HPDE6-E6E7 (cell line): ENCODE measurements around the gene RHOH.
"Not testable (repeated sequence)": the region's sequence is repeated elsewhere in the genome, so short reads cannot be mapped to it uniquely, and the experiment has no call there.

Experiments
- DNase-seq: peaks from one replicate; pipeline ENCODE4 v3.0.0; 2011; ENCODE audit warnings: missing footprints; ENCODE audit errors: extremely low spot score

The RHOH gene

DNA sequence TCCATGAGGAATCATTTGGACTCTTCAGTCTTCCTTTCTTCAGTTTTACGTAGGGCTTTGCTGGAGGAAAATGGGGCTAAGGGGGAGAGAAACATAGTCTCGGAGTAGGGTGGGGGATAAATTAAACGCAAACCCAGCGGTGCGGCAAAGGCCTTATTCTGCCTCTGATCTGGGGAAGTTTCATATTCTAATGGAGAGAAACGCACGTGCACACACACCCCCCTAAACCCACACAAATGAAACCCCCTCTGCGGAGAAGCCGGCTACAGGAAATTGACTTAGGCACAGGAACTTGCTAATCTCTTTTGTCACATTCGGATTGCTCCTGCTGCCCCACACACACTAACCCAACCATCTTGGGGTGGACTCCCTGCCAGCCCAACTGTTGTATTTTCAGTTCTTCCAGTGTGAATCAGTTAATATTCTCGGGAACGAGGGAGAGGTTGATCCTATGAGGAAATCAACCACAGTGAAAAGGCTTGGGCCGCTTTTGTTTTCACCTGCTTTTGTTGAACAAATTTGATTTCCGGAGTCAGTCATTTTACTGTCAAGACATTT lies at the start of gene RHOH:
Gene RHOH, plus strand, starts transcription at position 308 of the 558 bp plus-strand sequence. CDS start 46,356 bp downstream, outside the sequence.
- no peak for DNase-seq

DNA sequence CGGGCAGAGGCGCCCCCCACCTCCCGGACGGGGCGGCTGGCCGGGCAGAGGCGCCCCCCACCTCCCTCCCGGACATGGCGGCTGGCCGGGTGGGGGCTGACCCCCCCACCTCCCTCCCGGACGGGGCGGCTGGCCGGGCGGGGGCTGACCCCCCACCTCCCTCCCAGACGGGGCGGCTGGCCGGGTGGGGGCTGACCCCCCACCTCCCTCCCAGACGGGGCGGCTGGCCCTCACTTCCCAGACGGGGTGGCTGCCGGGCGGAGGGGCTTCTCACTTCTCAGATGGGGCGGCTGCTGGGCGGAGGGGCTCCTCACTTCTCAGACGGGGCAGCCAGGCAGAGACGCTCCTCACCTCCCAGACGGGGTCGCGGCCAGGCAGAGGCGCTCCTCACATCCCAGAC lies 49.3 kb upstream of the RHOH start:
- DNase-seq: not testable (repeated sequence)

DNA sequence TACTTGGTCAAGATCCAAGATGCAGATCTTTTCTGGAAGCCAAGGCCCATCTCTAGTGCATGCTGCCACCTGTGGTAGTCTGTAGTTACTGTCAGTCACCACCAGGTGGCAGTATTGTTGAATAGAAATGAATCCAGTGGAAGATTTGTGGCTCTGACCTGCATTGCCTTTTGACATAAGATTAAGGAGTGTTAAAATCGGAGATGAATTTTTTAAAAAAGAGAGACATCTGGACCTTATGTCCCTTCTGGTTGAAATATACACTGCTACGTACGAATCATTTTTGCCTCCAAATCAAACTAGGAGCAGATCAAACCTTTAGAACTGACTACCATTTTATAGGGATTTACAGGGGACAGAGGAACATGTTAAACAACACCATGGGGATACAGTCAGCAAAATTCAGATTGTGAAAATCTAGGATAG lies 46.9 kb upstream of the RHOH start:
- DNase-seq: peak; percentile 23

DNA sequence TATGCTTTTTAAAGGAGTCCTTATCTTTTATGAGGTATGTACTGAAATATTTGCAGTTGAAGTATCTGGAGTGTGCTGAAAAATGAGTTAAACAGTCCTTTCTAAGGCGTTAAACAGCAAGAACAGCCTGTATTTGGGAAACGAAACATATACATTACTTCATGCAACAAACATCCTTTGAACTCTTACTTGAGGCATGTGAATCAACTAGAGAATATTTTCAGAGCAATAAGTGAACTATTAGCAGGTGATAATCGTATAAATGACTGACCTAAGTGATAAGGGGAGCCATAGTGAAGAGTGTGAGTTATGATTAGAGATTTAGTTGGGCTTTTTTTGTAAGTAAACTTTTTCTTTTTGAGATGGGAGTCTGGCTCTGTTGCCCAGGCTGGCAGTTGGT lies 45.9 kb upstream of the RHOH start:
- no peak for DNase-seq

DNA sequence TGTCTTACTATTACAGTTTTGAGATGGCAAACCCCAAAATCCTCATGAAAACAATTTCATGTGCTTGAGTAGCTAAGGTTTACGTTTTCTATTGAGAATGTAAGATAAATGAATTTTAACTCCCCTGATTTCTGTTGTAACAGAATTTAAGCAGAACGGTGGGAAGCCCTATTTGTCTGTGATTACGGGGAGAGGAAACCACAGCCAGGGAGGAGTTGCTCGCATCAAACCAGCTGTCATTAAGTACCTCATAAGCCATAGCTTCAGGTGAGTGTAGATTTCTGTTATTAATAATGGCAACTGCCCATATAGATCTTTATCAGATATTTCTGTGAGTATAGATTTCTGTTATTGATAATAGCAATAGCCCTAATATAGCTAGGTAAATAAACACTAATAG lies 44.2 kb upstream of the RHOH start:
- no peak for DNase-seq

- DNase-seq: no peak
These were observed 39.4 kb upstream of the RHOH start for GRCh38 chr4:40157436-40157835.

GRCh38 chr4:40160258-40160657 lies 36.6 kb upstream of the RHOH start:
- no peak for DNase-seq

GRCh38 chr4:40164459-40164858 lies 32.4 kb upstream of the RHOH start:
- no peak for DNase-seq

DNA sequence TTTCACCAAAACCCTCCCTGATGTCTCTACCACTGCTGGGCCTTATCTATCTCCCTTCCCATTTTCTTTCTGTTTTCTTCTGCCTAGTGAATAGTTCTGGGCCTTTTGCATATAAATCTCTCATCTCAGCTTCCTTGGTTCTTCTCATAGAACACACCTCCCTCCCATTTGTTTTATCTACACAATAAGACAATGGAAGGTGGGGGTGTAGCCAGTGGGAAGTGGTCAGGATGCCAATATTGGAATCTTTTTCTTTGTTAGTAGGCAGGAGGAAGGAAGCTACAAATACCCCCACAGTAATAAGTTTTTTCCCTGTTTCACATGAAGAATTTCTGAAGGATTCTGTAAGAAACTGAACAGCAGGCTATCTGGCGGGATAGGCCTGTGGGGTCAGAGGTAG lies 30.9 kb upstream of the RHOH start:
- DNase-seq: no peak

GRCh38 chr4:40168070-40168469 lies 28.8 kb upstream of the RHOH start:
- no peak for DNase-seq

DNA sequence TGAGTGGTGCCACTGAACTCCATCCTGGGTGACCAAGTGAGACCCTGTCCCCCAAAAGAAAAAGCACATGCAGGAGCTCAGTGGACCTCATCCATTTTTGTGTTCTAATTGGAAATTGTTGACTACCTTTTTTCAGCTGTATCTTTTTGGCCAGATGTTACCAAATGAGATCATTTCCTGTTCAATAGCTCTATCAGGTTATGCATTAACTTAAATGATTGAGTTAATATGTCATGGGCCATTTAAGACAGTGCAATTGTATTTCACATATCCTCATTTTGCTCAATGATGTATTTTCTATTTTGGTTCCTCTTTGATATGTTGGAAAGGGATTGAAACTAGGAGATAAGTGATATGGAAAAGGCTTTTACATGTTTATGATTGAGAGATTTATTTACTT lies 26.2 kb upstream of the RHOH start:
- no peak for DNase-seq

DNA sequence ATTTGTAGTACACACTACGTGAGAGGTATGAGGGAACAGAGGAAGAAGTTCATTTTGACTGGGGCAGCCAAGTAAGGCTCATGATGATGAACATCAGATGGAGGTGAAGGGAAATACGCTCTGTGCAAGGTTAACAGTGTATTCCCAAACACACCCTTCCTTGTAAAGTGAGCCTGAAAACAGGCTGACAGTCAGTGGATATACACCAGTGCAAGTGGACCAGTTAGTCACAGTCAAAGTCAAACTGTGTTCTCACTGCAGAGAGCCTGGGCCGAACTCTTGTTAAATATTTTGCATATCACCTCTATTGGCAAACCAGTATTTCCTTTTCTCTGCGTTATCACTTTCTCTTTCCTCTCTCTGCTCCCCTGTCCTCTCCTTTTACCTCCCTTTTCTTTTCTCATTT lies 23.4 kb upstream of the RHOH start:
- no peak for DNase-seq

GRCh38 chr4:40176602-40177001 lies 20.2 kb upstream of the RHOH start:
- DNase-seq: no peak

- no peak for DNase-seq
These were observed 19.2 kb upstream of the RHOH start for GRCh38 chr4:40177591-40177990.

GRCh38 chr4:40178672-40179071 lies 18.2 kb upstream of the RHOH start:
- no peak for DNase-seq

DNA sequence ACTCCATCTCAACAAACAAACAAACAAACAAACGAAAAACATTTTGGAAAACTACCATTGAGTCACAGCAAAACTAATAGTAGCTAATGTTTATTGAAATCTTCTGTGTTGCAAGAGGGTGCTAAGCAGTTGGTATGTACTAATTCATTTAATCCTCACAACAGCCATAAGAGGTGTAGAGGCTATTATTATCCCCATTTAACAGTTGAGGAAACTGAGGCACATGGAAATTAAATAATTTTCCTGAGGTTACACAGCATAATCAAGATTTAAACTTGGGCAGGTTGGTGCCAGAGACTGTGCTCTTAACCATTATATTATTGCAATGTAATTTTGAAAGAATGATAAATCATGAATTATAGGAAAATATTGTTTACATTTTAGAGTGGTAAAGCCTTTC lies 17.5 kb upstream of the RHOH start:
- no peak for DNase-seq

GRCh38 chr4:40180356-40180755 lies 16.5 kb upstream of the RHOH start:
- peak; percentile 63 for DNase-seq

DNA sequence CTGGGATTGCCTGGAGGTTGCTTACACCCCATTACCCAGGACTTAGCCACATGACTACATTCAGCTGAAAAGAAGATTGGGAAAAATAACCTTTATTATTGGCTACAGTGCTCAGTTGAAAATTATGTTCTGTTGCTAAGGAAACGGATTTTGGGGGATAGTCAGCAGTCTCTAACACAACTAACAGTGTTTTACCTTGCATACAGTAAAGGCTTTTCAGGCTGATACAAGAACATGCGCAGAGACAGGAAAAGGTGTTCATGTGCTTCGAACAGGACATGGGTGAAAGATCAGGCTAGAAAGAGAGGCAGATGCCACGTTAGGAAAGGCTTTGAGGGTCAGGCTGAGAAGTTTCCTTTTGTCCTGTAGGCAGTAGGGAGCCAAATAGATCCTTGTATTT lies 14.8 kb upstream of the RHOH start:
- DNase-seq: no peak

GRCh38 chr4:40182954-40183353 lies 13.9 kb upstream of the RHOH start:
- DNase-seq: no peak

- DNase-seq: peak; percentile 16
These were observed 13.0 kb upstream of the RHOH start for GRCh38 chr4:40183615-40184411.

DNA sequence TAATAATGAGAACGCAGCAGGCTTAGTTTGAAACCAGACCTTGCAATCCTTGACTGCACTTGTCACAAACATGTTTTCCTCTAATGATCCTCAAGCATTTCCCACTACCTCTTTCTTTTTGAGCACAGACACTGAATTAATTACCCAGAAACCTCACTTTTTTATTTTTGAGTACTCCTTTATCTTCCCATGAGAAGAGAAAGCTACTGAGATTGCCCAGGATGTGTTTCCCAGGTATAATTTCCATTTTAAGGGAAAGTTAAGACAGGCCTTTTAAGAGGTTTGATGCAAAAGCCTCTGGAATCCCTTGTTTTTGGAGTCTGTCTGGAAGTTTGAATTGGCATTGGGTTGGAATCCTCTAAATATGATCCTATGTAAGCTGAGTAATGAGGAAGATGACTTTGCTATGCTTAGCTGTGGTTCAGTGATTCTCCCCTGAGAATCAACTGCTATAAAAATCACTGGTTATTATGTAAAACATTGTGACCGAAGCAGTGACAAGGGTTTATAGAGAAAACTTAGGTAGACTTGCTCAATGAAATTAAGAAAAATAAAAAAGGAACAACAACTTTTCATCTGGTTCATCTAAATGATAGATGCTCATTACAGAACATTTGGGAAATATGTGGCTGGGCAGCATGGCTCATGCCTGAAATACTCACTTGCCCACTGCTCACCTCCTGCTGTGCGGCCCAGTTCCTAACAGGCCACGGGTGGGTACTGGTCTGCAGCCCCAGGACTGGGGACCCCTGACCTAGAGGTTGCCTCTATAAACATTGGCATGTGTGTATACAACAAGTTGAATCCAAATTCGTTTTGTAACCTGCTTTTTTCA lies 10.8 kb upstream of the RHOH start:
- no peak for DNase-seq

DNA sequence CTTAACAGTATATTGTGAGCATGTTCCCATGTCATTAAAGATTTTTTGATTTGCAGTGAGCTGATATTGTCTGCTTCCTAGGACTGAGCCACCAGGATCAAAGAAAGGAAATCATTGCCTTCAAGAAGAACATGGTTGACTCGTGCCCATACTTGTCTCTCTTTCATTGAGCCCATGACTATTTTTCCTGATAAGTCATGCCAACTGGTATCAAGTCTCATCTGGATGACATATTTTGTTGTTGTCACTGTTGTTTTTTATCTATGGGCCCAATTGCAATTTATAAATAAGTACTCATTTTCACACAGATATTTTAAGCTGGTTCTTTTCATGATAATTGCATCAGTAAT lies 10.2 kb upstream of the RHOH start:
- peak; percentile 37 for DNase-seq

DNA sequence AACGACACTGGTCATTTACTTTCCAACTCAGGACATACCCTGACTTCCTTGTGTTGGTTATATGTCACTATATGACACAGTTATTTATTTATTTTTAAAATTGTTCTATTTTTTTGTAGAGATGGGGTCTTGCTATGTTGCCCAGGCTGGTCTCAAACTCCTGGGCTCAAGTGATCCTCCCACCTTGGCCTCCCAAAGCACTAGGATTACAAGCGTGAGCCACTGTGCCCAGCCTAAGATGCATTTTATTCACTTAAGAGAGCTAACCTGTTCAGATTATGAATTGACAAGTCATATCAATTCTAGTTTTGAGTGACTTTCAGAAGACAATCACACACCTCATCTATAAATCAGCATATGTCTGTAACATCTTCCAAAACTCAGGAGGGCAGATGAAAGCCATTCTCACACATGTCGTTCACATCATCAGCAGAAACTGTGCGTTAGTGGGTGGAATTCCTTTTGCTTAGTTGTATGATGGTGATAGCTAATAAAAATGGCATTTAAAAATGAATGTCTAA lies 9.4 kb upstream of the RHOH start:
- DNase-seq: no peak
